ENCODE data around the gene EFNB2. TPM values are rescaled to one million over a fixed set of nuclear protein-coding genes. Genes with fewer than 3 reads are reported as not detected.

The EFNB2 gene
- total RNA-seq, 1 experiment from 2014 or later = 5.2 TPM

DNA sequence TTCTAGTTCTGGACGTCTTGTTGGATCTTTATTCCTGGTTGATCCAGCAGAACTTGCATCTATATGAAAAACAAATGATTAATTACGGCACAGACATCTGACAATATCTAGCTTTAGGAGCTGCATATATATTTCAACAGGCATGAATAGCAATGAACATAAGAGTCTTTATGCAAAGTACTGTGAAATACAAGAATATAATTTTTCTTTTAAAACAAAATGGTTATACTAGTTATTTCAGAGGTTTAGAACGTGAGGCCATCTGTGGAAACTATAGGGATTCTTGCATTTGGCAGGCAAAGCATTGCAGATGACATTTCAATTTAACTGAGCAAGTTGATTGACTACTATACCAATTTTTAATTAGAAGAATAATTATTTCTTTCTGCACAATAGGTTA is 40.5 kb downstream of the EFNB2 start:
- ChIA-PET POLR2A (ENCODE audit: low non-redundant PET) (no interaction called here), CTCF (no interaction called here)
- DNase-seq (ENCODE audit: low spot score) = no peak
- BruUV-seq (replicated peaks) = no TSS peak
- no peaks in the 10 kb centered on the region for H3K9me3 ChIP-seq (ENCODE audit: low read depth, low read length, poor library complexity, severe bottlenecking)
- H3K36me3 ChIP-seq (ENCODE audit: insufficient read depth, low read length, poor library complexity, severe bottlenecking) = no peaks in the 10 kb centered on the region
- intact Hi-C loops (cut with micrococcal nuclease; ENCODE audit: unreplicated experiment) = no loop called here
- TF ChIP-seq, protein P1, sequence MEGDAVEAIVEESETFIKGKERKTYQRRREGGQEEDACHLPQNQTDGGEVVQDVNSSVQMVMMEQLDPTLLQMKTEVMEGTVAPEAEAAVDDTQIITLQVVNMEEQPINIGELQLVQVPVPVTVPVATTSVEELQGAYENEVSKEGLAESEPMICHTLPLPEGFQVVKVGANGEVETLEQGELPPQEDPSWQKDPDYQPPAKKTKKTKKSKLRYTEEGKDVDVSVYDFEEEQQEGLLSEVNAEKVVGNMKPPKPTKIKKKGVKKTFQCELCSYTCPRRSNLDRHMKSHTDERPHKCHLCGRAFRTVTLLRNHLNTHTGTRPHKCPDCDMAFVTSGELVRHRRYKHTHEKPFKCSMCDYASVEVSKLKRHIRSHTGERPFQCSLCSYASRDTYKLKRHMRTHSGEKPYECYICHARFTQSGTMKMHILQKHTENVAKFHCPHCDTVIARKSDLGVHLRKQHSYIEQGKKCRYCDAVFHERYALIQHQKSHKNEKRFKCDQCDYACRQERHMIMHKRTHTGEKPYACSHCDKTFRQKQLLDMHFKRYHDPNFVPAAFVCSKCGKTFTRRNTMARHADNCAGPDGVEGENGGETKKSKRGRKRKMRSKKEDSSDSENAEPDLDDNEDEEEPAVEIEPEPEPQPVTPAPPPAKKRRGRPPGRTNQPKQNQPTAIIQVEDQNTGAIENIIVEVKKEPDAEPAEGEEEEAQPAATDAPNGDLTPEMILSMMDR (conservative IDR thresholded peaks at IDR 0.05; ENCODE audit: low read depth, low read length) = no peak
- no peak for TF ChIP-seq EZH2 (IDR thresholded peaks at IDR 0.05; ENCODE audit: borderline replicate concordance, low read depth, low read length, poor library complexity, severe bottlenecking)
- H3K4me3 ChIP-seq (ENCODE audit: low read depth, low read length, poor library complexity, severe bottlenecking) = no peak overlapping the region
- H3K27me3 ChIP-seq (replicated peaks; ENCODE audit: insufficient read depth, low read depth, low read length, poor library complexity) = no peaks in the 10 kb centered on the region
- H3K4me1 ChIP-seq (ENCODE audit: insufficient read depth, low read length, poor library complexity, severe bottlenecking) = no peaks in the 10 kb centered on the region
- no peak overlapping the region for H3K27ac ChIP-seq (ENCODE audit: low read depth, low read length, poor library complexity, severe bottlenecking)

DNA sequence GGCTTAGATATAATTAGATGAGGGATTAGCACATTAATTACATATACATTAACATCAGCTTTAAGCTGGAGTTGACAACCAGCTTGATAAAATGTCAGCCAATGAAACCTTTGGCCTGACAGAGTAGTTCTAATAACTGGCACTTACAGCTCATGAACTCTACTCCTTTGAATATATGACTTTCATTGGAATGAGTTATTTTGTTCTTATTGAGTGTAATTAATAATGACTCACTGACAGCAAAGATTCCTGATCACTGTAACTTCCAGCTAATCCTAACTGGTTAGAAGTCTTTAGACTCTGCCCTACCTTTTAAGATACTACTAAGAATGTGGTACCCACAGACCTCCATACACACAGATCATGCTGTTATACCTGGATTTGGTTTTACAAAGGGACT is 41.0 kb downstream of the EFNB2 start:
- Histone ChIP-seq H3K27ac (ENCODE audit: low read depth, low read length, poor library complexity, severe bottlenecking) (no peak overlapping the region), H3K27me3 (replicated peaks; ENCODE audit: insufficient read depth, low read depth, low read length, poor library complexity) (no peaks in the 10 kb centered on the region), H3K4me3 (ENCODE audit: low read depth, low read length, poor library complexity, severe bottlenecking) (no peak overlapping the region), H3K36me3 (ENCODE audit: insufficient read depth, low read length, poor library complexity, severe bottlenecking) (no peaks in the 10 kb centered on the region), H3K4me1 (ENCODE audit: insufficient read depth, low read length, poor library complexity, severe bottlenecking) (no peaks in the 10 kb centered on the region), H3K9me3 (ENCODE audit: low read depth, low read length, poor library complexity, severe bottlenecking) (no peaks in the 10 kb centered on the region)
- ChIA-PET CTCF (no interaction called here), POLR2A (ENCODE audit: low non-redundant PET) (no interaction called here)
- TF ChIP-seq, protein P1 (conservative IDR thresholded peaks at IDR 0.05; ENCODE audit: low read depth, low read length) = no peak
- TF ChIP-seq EZH2 (IDR thresholded peaks at IDR 0.05; ENCODE audit: borderline replicate concordance, low read depth, low read length, poor library complexity, severe bottlenecking) = no peak
- intact Hi-C loops (cut with micrococcal nuclease; ENCODE audit: unreplicated experiment) = no loop called here
- no TSS peak for BruUV-seq (replicated peaks)
- DNase-seq (ENCODE audit: low spot score) = no peak

DNA sequence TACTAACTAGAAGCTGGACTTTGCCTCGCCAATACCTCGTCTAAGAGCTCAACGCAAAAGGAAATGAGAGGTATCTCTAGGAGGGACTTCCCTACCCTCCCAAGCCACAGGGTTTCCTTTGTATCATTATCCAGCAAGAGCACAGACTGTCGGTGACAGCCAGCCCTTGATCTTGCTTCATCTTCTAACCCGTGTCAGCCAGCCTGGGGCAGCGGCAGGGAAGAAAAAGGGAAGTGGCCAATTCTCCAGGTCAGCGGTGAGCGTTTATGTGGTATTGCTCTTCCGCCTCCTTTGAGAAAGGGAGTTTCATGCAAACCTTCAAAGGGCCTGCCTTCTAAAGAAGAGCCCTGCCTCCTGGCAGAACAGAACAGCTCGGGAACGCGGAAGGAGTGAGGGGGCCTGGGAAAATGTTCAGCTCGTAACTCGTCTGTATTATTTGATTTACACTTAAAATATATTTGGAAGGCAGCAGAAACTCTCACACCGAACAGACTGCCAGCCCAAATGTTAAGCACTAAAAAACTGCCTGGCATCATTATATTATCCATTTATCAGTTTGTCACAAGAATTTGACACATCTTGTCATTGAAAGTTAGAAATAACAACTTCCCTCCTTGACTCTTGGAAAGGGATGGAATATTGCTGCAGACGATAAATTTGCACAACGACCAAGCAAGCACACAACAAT is 41.8 kb downstream of the EFNB2 start:
- ChIA-PET POLR2A (ENCODE audit: low non-redundant PET) (no interaction called here), CTCF (no interaction called here)
- no peak for DNase-seq (ENCODE audit: low spot score)
- intact Hi-C loops (cut with micrococcal nuclease; ENCODE audit: unreplicated experiment) = no loop called here
- no peak overlapping the region for H3K4me3 ChIP-seq (ENCODE audit: low read depth, low read length, poor library complexity, severe bottlenecking)
- H3K4me1 ChIP-seq (ENCODE audit: insufficient read depth, low read length, poor library complexity, severe bottlenecking) = no peaks in the 10 kb centered on the region
- no peaks in the 10 kb centered on the region for H3K36me3 ChIP-seq (ENCODE audit: insufficient read depth, low read length, poor library complexity, severe bottlenecking)
- H3K9me3 ChIP-seq (ENCODE audit: low read depth, low read length, poor library complexity, severe bottlenecking) = no peaks in the 10 kb centered on the region
- BruUV-seq (replicated peaks) = no TSS peak
- H3K27ac ChIP-seq (ENCODE audit: low read depth, low read length, poor library complexity, severe bottlenecking) = no peak overlapping the region
- TF ChIP-seq, protein P1 (conservative IDR thresholded peaks at IDR 0.05; ENCODE audit: low read depth, low read length) = no peak
- TF ChIP-seq EZH2 (IDR thresholded peaks at IDR 0.05; ENCODE audit: borderline replicate concordance, low read depth, low read length, poor library complexity, severe bottlenecking) = no peak
- no peaks in the 10 kb centered on the region for H3K27me3 ChIP-seq (replicated peaks; ENCODE audit: insufficient read depth, low read depth, low read length, poor library complexity)
